OCI-LY1 (cell line): ENCODE results near the gene OPA1.

Source experiments
- CTCF ChIP-seq: fragments of 200-600 bp; sonication (generic), shearing (Covaris generic); IDR thresholded peaks from 2 replicates; pipeline ENCODE4 v1.5.1; 2017; ENCODE audit warnings: mild to moderate bottlenecking, antibody characterized with exemption, low read length, moderate library complexity, mixed read lengths
- EZH2 ChIP-seq: fragments of 200-600 bp; sonication (generic), shearing (Covaris generic); IDR thresholded peaks from 2 replicates; pipeline ENCODE4 v1.8.0; 2017; ENCODE audit warnings: borderline replicate concordance, mixed run types, mild to moderate bottlenecking, antibody characterized with exemption, low read length, moderate library complexity, mixed read lengths

- TF ChIP-seq CTCF (no peak), EZH2 (no peak)
Measured at GRCh38 chr3:193728429-193729087, 135.6 kb downstream of the OPA1 start.
